Glomerular endothelial cell (primary cell): ENCODE results near the gene ADNP2. TPM values are rescaled to one million over a fixed set of nuclear protein-coding genes. Genes with fewer than 3 reads are reported as not detected.
"Not testable (repeated sequence)": the region's sequence is repeated elsewhere in the genome, so short reads cannot be mapped to it uniquely, and the experiment has no call there.

Experiments
- DNase-seq: peaks from one replicate; pipeline ENCODE4 v3.0.0-alpha.2; 2011; ENCODE audit warnings: low read depth, low spot score; ENCODE audit errors: extremely low read depth
- total RNA-seq: library from RNA; depleted of rRNA; stranded (reverse); fragments of >200 nt; gene quantifications from 2 replicates; pipeline ENCODE4 v1.2.3, GENCODE V29; 2015

The ADNP2 gene
- total RNA-seq, 1 donor from 2014 or later, result 21.4 TPM

DNA sequence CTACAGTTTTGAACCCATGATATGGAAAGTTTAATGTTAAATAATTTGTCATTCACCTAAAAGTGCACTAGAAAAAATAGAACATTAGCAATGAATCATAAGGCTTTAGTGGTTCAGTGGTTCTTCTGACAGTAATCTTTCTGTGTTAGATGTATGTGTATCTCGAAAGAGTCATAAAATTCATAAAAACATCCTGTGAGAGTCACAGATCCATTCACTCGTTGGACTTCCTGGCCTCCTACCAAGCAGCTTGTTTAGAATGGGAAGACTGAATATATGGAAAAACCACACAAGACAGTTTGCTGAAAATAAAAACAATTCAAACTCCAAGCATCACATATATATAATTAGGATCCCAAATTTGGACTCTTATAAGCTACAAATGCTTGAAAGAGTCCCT is 34.8 kb downstream of the ADNP2 start:
- DNase-seq, result no peak

DNA sequence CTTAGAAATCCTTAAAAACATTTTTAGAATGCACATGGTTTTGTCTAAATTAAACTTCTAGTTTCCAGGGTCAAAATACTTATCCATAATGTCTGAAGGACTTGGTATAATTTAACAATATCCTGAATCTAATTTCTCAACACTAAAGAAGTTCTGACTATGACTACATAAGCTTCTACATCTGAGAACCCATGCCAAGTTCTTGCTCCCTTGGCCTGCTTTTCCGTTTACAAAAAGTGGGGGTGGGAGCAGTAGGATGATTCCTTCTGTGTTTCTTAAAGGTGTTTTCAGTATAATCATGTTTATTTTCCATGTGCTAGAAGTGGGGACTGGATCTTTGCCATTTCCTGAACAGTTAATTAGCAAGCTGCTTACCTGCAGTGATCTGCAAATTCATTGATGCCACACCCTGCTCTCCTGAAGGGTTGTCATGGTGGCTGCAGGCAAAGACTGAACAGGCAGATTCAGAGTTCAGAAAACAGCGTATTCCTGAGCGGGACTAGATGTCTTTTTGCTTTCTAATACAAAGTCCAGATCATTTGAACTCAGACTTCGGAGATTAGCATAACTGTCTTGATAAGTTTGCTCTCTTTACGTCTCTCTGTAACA is 36.2 kb downstream of the ADNP2 start:
- DNase-seq, result no peak

DNA sequence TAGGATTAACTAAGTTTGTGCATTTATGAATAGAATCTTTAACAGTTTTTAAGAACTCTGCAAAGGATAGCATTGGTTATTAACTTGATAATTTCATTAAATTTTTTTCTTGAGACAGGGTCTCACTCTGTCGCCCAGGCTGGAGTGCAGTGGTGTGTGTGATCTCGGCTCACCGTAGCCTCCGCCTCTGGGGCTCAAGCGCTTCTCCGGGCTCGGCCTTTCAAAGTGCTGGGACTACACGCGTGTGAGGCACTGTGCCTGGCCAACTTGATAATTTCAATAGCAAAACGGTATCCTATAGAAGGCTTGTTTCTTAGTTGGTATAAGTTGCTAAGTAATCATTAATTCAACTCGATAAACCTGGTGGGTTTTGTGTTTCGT is 38.0 kb downstream of the ADNP2 start:
- no peak for DNase-seq

DNA sequence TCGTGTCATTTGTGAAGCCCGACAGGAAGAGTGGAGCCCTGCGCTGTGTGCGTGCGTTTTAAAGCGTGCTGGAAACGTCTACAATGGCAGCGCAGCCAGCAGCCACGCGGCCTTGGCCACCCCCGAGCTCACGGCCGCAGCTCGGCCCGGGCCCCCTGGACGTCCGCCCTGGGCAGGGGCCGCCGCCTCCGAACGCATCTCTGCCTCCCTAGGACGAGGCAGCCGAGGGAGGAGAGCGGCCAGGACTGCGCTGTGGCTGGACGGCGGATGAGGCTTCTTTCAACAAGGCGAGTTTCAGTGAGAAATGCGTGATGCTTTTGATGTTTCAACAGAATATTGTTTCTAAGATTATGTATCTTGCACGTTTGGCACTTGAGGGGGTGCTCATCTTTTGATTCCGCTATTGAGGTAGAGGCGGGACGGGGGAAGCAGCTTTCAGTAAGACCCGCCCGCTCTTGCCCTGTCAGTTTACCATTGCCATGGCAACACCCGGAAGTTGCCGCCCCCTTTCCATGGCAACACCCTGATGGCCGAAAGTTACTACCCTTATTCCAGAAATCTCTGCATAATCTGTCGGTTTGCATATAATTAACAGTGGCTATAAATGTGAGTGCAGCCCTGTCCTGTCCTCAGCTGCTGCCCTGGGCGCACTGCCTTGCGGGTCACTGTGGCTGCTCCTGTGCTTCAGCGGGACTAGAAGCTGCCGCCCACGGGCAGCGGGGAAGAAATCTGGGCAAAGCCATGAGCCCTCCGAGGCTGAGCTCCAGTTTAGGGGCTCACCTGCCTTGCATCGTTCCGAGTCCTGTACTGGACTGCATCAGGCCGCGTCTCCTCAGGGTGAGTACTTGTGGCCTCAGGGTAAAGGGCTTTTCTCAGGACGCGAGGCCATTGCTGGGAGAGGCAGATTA is 38.6 kb downstream of the ADNP2 start:
- DNase-seq, result no peak

DNA sequence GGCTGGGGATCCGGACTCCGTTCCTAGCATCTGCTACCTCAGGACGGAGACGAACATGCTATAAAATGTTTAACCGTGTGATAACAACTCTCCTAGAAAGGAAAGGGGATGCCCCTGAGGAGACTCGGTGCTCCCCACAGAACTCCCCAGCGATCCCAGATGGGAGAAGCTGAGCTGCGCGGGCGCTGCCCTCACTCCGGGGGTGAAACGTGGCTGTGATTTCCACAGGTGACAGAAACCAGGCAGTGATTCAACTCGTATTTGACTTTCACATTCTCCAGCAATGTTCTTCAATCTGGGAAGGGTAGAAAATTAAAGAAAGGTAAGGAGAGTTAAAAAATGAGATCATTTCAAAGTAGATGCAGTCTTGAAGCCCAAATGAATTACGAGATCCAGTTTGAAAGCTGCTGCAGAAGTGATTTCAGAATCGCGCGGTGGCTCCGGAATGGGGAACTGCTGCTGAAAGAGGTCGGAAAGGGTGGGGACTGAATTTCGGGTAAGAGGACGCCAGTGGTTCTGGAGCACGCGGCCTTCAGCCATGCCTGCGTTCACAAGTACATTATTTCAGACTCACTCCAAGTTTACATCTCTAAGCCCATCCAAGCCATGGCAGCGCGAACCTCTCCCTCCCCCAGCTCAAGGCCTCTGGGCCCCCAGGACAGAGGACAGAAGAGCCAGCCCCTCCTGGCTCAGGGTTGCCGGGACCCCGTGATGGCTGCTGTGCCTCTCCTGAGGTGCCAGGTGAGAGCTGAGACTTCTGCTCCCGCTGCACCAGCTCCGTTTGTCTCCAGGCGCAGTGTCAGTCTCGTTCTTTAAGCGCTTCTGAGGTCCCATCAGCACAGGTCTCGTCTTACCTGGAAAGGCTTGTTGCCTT is 39.5 kb downstream of the ADNP2 start:
- DNase-seq, result no peak

DNA sequence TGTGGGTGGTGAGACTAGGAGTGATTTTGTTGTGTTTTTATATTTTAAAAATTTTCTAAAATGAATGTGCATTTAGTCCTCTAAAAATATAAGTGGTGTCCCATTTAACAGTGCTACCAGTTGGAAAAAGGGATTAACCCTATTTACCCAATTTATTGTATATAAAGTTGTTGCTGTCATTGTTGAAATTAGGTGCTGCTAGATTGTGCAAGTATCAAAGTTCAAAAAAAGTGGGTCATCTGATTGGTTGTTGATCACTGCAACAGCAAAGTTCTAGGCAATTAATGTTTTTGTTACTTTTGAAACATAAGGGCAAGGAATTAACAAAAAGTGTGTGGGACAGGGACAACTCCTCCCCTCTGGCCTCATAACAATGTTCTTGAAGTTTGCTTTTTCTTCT is 40.6 kb downstream of the ADNP2 start:
- DNase-seq, result no peak

DNA sequence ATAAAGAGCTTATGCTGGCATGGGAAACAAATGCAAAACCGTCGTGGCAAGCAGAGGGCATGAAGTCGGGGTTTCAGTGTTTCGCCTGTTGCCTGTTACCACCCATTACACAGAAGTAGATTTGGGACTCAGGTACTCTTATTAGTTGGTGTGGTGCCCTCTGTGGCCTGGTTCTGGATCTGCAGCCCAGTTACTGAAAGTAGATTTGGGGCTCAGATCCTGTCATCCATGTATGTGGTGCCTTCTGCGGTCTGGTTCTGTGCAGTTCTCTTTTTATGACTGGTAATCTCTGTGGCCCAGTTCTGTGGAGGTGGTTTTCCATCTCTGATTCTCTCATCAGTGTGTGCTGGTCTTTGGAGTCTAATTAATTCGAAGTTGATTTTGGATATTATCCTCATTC is 45.2 kb downstream of the ADNP2 start:
- no peak for DNase-seq

DNA sequence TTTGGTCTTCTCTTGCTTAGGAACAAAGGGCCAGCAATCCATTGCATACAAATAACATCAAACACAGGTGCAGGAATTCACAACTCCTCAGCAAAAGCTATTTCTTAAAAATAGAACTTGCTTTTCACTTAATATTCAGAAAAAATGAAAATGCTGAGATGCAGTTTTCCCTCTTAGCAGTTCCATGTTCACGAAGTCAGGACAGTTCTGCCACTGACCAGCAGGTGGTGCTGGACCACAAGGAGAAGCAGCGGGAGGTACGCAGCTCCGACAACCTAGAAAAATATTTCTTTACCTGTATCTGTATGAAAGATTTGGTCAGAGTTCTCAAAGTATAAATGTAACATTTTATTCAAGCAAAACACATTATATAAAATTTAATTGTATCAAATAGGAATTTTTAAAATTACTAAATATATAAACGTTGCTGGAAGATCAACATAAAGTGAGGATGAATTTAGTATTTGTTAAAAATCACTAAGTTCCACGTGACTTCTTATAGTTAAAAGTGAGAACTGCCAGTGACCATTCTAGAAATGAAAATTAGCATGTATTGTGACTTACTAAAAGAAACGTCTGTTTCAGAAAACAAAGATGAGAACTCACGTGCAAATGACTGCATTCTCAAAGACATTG is 48.8 kb downstream of the ADNP2 start:
- DNase-seq, result no peak

DNA sequence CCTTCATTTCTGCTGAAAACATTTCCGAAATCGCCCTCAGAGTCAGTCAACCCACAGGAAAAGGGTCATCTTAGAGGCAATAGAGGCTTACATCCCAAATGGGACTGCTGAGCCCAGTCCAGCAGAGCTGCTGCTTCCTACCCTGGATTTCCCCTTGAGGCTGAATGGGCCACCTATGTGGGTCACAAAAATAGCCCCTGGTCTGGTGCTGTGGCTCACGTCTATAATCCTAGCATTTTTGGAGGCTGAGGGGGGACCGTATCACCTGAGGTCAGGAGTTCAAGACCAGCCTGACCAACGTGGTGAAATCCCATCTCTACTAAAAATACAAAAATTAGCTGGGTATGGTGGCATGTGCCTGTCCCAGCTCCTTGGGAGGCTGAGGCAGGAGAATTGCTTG is 49.3 kb downstream of the ADNP2 start:
- no peak for DNase-seq

DNA sequence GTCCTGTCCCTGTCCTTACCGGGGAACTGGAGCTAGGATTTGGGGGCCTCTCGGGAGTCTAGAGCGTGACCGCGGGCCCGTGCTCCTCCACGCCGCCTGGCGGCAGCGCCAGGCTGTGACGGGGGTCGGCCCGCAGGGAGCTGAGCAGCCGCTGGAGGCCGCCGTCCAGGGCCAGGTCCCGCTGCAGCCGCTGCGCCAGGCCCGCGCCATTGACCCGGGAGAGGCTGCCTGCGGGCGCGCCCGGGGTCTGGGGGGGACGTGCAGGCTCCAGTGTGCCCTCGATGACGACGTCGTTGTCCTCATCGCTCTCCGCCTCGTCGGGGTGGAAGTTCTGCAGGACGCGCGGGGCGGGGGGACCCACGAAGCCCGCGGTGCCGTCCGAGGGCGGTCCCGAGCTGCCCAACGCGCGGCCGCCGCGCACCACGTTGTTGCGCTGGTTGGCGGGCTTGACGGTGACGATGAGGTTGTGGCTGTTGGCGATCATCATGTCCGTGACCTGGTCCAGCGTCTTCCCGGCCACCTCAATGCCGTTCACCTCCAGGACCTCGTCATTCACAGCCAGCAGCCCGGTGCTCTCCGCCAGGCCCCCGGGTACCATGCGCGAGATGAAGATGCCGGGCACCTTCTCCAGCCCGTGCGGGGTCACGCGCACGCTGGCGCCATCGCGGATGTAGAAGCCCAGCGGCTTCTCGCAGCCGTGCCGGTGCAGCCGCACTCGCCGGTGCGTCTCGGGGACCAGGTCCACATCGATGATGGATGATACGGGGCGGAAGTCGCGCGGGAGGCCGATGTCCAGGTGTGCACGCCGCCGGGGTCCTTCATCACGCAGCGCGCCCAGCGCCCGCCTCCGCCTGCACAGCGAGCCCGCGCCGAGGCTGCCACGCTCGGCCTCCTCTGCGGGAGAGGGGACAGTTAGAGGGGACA is 50.9 kb downstream of the ADNP2 start:
- DNase-seq, result no peak

DNA sequence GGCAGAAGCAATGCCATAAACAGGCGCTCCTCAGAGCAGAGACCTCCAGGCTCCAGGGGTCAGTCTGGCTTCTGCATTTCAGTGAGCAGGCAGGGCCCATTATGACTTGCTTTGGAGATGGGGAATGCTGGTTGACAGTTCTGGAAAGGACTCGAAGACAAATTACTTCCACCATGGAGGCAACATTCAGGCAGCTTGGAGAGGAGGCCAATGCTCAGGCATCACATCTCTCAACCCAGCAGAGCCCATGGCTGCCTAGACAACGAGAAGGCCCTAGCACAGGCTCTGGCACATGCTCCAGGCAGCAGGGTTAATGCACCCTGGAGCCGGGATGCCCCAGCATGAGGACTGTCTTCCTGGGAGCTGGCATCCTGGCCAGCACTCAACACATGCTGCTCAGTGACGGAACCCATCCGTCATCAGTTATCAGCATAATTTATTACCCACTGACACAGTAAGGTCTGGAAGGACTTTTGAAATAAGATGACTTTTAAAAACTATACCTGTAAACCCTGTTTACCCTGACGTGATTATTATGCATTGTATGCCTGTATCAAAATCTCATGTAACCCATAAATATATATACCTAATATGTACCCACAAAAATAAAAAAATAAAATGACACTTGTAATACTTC is 52.8 kb downstream of the ADNP2 start:
- DNase-seq, result no peak

DNA sequence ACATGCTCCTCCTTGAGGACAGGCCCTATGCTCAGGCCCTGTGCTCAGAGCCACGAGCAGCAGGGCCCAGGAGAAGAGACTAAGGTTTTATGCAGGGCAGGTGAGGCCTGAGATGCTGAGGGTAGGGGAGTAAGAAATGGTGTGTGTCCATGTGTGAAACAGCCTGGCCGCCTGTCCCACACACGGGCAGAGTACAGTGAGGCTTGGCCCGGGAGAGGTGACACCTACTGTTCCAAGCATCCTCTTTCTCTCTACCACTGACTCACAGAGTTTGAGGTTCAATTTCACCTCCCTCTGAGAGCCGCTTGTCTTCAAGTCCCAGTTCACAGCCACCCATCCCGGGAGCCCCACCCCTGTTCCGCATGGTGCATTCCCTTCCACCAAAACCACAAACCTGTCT is 54.1 kb downstream of the ADNP2 start:
- DNase-seq, result no peak

DNA sequence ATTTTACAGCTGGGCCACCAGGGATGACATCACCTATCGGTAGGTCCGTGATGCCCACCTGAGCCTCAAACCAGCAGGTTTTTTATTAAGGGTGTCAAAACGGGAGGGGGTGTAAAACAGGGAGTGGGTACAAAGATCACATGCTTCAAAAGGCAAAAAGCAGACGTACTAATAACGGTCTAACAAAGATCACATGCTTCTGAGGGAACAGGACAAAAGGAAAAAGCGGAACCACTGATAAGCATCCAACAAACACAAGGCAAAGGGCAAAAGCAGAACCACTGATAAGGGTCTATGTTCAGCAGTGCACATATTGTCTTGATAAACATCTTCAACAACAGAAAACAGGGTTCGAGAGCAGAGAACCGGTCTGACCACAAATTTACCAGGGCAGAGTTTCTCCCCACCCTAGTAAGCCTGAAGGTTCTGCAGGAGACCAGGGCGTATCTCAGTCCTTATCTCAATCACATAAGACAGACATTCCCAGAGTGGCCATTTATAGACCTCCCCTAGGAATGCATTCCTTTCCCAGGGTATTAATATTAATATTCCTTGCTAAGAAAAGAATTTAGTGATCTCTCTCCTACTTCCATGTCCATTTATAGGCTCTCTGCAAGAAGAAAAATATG is 55.8 kb downstream of the ADNP2 start:
- not testable (repeated sequence) for DNase-seq

DNA sequence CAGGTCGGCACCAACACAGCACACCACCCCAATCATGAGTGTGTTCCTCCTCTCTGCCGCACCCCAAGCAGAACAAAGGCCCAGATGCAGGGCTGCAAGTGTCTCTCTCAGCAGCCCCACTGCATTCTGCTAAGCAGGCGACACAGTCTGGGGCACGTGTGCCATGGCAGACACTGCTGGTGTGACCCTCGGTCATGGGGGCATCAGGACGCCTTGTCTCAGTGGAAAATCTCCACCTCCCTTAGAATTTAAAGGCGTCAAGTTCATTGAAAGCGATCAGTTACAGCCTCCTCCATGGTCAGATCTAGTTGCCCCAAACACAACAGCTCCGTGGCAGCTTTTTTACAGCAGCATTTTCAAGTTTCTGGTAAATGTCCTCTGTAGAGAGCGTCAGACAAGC is 57.2 kb downstream of the ADNP2 start:
- no peak for DNase-seq

DNA sequence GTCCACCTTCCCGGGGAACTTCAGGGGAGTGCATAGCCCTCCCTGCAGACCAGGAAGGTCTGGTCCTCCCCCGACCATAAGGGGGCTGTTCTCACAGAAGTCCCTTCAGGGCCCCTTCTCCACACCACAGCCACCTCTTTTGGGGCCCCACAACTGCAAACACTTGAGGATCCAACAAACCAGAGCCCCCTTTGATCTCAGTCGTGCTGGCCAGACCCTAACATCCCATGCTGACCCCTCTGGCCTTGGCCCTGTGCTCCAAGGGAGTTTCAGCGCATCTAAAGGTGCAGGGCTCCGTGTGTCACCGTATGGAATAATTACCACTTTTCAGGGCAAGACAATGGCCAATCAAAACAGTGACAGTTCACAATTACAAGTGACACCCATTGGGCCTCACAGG is 57.7 kb downstream of the ADNP2 start:
- no peak for DNase-seq

DNA sequence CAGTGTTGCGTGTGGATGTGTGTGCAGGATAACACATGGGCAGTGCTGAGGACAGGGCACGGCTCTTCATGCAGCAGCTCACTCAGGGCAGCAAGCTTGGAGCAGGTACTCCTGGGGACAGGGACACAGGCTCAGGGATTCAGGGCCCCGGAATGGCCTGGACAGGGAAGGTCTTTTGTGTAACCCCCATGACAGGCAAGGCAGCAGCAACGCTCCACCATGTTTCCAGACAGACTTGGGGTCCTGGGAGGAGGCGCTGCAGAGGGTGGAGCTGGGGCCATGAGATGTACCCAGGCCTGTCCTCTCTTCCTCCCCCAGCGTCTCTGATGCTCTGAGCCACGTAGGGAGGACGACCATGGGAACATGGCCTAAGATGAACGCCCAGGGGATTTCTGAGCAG is 58.3 kb downstream of the ADNP2 start:
- DNase-seq, result no peak

DNA sequence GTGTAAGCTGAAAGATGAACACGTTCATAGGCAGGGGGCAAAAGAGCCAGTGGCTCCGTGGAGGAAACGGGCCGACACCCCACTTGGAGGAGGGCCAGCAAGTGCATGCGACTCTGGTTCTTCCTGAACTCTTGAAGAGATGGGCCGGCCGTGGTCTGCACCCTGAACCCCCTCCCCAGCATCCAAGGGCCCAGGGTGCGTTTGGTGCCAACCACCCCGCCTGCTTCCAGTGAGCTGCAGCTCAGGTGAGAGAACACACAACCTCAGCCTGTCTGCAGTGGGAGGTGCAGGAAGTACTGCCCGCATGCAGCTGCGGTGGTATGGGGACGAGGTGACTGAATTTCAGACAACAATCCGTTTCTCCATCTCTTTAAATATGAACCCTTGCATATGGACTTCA is 58.9 kb downstream of the ADNP2 start:
- no peak for DNase-seq

DNA sequence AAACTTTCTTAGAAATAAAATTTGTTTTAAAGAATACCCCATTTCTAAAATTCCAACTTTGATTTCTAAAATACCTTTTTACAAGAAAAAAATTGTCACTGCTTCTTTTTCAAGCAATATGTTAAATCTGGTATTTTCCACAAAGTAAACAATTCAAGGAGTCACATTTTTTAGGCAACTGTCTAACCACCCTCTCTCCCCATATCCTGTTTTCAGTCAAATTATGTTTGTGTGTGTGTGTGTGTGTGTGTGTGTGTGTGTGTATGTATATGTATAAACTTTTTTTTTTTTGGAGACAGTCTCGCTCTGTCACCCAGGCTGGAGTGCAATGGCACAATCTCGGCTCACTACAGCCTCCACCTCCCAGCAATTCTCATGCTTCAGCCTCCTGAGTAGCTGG is 59.3 kb downstream of the ADNP2 start:
- DNase-seq, result no peak

DNA sequence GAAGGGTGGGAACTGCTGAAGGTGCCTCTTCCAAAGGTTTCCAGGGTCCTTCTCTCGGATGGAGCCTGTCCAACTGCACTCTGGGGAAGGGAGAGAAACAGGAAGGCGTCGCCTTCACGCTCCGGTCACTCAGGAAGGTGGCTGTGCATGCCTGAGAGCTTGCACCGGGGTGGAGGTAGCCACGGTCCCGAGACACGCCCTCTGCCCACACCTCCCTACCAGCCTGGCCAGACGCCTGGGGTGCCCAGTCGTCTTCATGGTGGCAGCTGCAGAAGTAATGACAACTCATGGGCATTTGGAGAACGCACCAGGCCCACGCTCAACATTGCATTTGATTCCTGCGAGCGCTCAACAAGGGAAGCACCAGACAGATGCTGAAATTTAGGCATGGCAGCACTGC is 59.9 kb downstream of the ADNP2 start:
- no peak for DNase-seq
